Measurements from ENCODE around the gene SMIM34. TPM values are rescaled to one million over a fixed set of nuclear protein-coding genes. Genes with fewer than 3 reads are reported as not detected.
"Not testable (repeated sequence)": the region's sequence is repeated elsewhere in the genome, so short reads cannot be mapped to it uniquely, and the experiment has no call there.

The SMIM34 gene
- polyA plus RNA-seq, 1 experiment: not detected

- H3K4me3 ChIP-seq (ENCODE audit: low read depth, low read length); POLR2A ChIA-PET; DNase-seq (ENCODE audit: low read depth); H3K36me3 ChIP-seq (ENCODE audit: control insufficient read depth, insufficient read depth, low read length); H3K27me3 ChIP-seq (ENCODE audit: control insufficient read depth, insufficient read depth, low read length); CTCF ChIA-PET: not testable (repeated sequence)
Observed at GRCh38 chr21:34406102-34406501, 17.6 kb downstream of the SMIM34 start.

- CTCF ChIA-PET; H3K4me3 ChIP-seq (ENCODE audit: low read depth, low read length); H3K36me3 ChIP-seq (ENCODE audit: control insufficient read depth, insufficient read depth, low read length); DNase-seq (ENCODE audit: low read depth); H3K27me3 ChIP-seq (ENCODE audit: control insufficient read depth, insufficient read depth, low read length); POLR2A ChIA-PET: not testable (repeated sequence)
Observed at GRCh38 chr21:34405686-34406085, 18.1 kb downstream of the SMIM34 start.

GRCh38 chr21:34404742-34405141 lies 19.0 kb downstream of the SMIM34 start:
- H3K4me3 ChIP-seq (ENCODE audit: low read depth, low read length); H3K36me3 ChIP-seq (ENCODE audit: control insufficient read depth, insufficient read depth, low read length); POLR2A ChIA-PET; CTCF ChIA-PET; H3K27me3 ChIP-seq (ENCODE audit: control insufficient read depth, insufficient read depth, low read length); DNase-seq (ENCODE audit: low read depth): not testable (repeated sequence)

- H3K27me3 ChIP-seq (ENCODE audit: control insufficient read depth, insufficient read depth, low read length); H3K36me3 ChIP-seq (ENCODE audit: control insufficient read depth, insufficient read depth, low read length); CTCF ChIA-PET; POLR2A ChIA-PET; DNase-seq (ENCODE audit: low read depth); H3K4me3 ChIP-seq (ENCODE audit: low read depth, low read length): not testable (repeated sequence)
Observed at GRCh38 chr21:34400522-34400921, 23.2 kb downstream of the SMIM34 start.

- CTCF ChIA-PET; H3K27me3 ChIP-seq (ENCODE audit: control insufficient read depth, insufficient read depth, low read length); H3K4me3 ChIP-seq (ENCODE audit: low read depth, low read length); POLR2A ChIA-PET; DNase-seq (ENCODE audit: low read depth); H3K36me3 ChIP-seq (ENCODE audit: control insufficient read depth, insufficient read depth, low read length): not testable (repeated sequence)
Observed at GRCh38 chr21:34383724-34384415, 39.9 kb downstream of the SMIM34 start.

GRCh38 chr21:34383138-34383537 lies 40.6 kb downstream of the SMIM34 start:
- POLR2A ChIA-PET; H3K27me3 ChIP-seq (ENCODE audit: control insufficient read depth, insufficient read depth, low read length); H3K36me3 ChIP-seq (ENCODE audit: control insufficient read depth, insufficient read depth, low read length); DNase-seq (ENCODE audit: low read depth); CTCF ChIA-PET; H3K4me3 ChIP-seq (ENCODE audit: low read depth, low read length): not testable (repeated sequence)

GRCh38 chr21:34375619-34375972 lies 48.2 kb downstream of the SMIM34 start:
- CTCF ChIA-PET, POLR2A ChIA-PET: not testable (repeated sequence)

GRCh38 chr21:34374940-34375618 lies 48.7 kb downstream of the SMIM34 start, which contains the start of gene SMIM11:
TSS of gene SMIM11 (plus strand) at chr21:34375507. CDS start at chr21:34379505, 3,998 bp downstream.
- POLR2A ChIA-PET; H3K36me3 ChIP-seq (ENCODE audit: control insufficient read depth, insufficient read depth, low read length); H3K4me3 ChIP-seq (ENCODE audit: low read depth, low read length); H3K27me3 ChIP-seq (ENCODE audit: control insufficient read depth, insufficient read depth, low read length); CTCF ChIA-PET; DNase-seq (ENCODE audit: low read depth): not testable (repeated sequence)

More at GRCh38 chr21:34375619-34375972, 48.2 kb downstream of the SMIM34 start:
- DNase-seq (ENCODE audit: low read depth); H3K27me3 ChIP-seq (ENCODE audit: control insufficient read depth, insufficient read depth, low read length); H3K4me3 ChIP-seq (ENCODE audit: low read depth, low read length); H3K36me3 ChIP-seq (ENCODE audit: control insufficient read depth, insufficient read depth, low read length): not testable (repeated sequence)

- CTCF ChIA-PET; H3K36me3 ChIP-seq (ENCODE audit: control insufficient read depth, insufficient read depth, low read length); POLR2A ChIA-PET; DNase-seq (ENCODE audit: low read depth); H3K27me3 ChIP-seq (ENCODE audit: control insufficient read depth, insufficient read depth, low read length); H3K4me3 ChIP-seq (ENCODE audit: low read depth, low read length): not testable (repeated sequence)
Observed at GRCh38 chr21:34374462-34374861, 49.3 kb downstream of the SMIM34 start.

GRCh38 chr21:34372321-34372720 lies 51.4 kb downstream of the SMIM34 start:
- POLR2A ChIA-PET: no interaction called here
- Histone ChIP-seq H3K36me3 (ENCODE audit: control insufficient read depth, insufficient read depth, low read length) (no peaks in the 10 kb centered on the region), H3K4me3 (ENCODE audit: low read depth, low read length) (no peak overlapping the region), H3K27me3 (ENCODE audit: control insufficient read depth, insufficient read depth, low read length) (no peaks in the 10 kb centered on the region; the same call in 1 of the 2 replicates)
- DNase-seq (ENCODE audit: low read depth): no peak
- no peak for TF ChIP-seq CTCF (IDR thresholded peaks at IDR 0.05; ENCODE audit: insufficient read depth, low read depth, low read length)
- CTCF ChIA-PET: no interaction called here
